NCI-H128 (cell line): ENCODE results near the gene GJB5.
A peak's percentile ranks its signal among the peaks of the same experiment; 100 is the strongest.
"Not testable (repeated sequence)": the region's sequence is repeated elsewhere in the genome, so short reads cannot be mapped to it uniquely, and the experiment has no call there.

ENCODE experiments used
- DNase-seq: peaks from one replicate; lab custom pipeline; 2025; ENCODE audit not compliant: unreplicated experiment; lab: John Stamatoyannopoulos, UW

GJB5 gene

DNA sequence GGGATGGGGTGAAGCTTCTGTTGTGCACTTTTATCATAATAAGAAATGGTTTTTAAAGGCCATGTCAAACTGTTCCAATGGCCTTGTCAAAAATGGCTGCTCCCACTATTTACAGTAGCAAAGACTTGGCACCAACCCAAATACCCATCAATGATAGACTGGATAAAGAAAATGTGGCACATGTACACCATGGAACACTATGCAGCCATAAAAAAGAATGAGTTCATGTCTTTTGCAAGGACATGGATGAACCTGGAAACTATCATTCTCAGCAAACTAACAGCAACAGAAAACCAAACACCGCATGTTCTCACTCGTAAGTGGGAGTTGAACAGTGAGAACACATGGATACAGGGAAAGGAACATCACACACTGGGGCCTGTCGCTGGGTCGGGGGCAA is 18.3 kb downstream of the GJB5 start:
- DNase-seq: not testable (repeated sequence)

DNA sequence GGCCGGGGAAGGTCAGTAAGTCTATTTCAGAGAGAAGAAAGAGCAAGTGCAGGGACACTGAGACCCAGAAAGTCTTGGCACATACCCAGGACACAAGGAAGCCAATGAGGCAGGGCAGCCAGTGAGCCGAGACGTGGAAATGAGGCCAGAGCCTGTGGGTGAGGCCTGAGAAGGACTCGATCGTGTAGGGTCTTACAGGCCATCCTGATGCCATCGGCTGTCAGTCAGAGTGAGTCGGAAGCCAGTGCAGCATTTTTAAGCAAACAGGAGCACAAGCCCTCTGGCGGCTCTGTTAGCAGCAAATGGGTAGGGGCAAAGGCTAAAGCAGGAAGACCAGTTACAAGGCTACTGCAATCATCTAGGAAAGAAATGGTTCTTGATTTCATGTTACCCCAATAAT is 20.1 kb downstream of the GJB5 start:
- DNase-seq: no peak

DNA sequence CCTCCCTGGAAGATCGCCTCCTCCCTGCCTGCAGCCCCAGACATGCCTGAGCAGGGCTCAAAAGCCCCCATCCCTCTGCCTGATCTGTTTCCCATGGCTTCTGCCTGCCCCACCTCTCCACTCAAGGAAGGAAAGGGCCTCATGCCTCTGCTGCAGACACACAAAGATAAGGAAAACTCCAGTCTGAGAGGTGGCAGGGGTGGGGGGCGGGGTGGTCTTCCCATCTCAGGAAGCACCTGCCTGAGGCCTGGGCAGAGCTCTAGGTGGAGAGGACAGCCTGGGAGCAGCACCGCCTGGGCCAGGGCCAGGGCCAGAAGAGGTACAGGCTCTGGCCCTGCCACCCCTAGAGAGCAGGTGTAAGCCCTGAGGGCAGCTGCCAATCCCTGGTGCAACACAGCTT is 22.1 kb downstream of the GJB5 start:
- DNase-seq: no peak

DNA sequence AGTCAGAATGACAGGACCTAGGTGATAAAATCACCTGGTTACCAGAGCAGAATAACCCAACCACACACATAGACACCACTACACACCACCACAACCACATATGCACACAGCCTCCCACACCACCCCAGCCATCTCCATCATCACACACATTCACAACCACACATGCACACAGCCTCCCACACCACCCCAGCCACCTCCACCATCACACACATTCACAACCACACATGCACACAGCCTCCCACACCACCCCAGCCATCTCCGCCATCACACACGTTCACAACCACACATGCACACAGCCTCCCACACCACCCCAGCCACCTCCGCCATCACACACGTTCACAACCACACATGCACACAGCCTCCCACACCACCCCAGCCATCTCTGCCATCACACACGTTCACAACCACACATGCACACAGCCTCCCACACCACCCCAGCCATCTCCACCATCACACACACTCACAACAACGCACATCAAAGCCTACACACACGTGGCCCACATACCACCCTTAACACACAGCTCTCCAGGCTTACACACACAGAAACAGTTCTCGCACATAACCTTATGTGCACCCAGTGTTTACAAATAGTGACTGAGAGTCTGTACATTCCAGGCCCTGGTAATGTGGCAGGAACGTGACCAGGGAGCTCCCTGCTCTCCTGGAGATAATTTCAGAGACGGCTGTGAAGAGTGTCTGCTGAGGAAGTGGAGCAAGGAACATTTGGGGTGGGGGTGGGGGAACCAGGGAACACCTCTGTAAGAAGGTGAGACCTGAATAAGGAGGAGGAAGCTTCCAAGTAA is 22.9 kb downstream of the GJB5 start:
- no peak for DNase-seq

DNA sequence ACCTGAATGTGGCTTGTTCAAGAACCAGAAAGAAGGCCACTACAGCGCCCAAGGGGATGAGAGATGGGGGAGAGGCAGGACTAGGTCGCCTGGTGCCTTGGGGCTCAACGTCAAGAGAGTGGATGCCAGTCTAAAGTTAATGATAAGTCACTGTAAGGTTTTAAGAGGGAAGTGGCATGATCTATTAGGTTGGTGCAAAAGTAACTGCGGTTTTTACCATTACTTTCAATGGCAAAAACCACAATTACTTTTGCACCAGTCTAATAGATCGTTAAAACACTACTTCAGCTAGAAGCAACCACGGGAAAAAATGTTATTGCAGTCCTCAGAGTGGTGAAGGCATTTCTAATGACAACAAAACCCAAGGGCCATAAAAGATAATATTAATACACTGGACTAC is 23.5 kb downstream of the GJB5 start:
- DNase-seq: no peak

DNA sequence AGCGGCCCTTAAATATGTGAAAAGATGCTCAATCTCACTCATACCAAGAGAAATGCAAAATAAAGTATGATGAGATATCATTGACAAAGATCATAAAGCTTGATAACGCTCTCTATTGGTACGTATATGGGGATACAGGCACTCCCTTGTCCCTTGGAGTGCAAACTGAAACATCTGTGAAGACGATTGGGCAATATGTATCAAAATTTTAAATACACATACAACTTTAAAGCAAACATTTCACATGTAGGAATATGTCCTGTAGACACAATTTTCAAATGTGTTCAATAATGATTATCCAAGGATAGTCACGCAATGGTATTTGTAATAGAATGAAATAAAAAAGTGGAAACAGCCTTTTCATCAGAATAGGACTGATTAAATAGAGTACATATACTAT is 24.2 kb downstream of the GJB5 start:
- DNase-seq: no peak

DNA sequence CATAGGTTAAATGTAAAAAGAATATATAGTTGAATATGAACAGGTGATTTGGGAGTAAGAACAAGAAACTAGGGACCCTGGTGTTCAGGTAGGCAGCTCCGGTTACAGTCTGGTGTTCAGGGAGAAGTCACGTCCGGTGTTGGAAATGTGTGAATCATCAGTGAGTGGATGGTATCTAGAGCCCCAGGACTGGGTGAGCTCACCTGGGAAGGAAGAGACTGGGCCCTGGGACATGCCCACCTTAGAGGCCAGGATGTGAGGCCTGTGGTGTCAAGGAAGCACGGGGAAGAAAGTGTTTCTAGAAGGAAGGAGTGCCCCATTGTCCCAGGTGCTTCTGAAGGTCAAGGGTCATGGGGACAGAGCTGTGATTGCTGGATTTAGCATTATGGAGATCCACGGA is 24.7 kb downstream of the GJB5 start:
- no peak for DNase-seq

DNA sequence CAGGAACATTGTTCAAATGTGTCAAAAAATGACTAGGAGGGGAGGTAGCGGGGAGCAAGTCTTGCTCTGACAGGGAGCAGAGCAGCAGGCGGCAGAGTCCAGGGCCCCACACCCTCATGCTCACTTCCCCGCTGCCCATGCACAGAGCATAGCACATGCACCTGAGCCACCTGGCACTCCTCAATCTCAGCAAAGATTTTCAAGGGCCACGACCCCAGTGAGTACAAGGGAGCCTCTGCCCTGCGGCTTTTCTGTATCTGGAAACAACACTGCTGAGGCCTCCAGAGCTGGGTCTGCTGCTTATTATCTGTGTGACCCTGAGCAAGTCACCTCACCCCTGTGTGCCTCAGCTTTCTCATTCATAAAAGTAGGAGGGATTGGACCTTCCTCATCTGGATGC is 25.1 kb downstream of the GJB5 start:
- no peak for DNase-seq

DNA sequence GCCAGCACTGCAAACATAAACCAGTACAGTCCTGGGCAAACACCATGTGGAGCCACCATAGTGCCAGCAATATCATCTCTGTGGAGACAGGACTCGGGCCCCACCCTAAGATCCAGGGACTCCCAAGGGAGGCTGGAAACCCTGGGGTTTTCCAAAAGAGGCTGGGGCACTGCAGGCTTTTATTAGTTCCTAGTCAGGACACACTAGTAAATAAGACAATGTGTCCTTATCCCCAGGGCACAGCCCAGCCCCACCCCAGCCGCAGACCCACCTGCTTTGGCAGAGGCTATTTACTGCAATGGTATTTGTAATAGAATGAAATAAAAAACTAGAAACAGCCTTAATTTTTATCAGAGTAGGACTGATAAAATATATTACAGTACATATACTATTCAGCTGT is 25.7 kb downstream of the GJB5 start:
- DNase-seq: no peak

DNA sequence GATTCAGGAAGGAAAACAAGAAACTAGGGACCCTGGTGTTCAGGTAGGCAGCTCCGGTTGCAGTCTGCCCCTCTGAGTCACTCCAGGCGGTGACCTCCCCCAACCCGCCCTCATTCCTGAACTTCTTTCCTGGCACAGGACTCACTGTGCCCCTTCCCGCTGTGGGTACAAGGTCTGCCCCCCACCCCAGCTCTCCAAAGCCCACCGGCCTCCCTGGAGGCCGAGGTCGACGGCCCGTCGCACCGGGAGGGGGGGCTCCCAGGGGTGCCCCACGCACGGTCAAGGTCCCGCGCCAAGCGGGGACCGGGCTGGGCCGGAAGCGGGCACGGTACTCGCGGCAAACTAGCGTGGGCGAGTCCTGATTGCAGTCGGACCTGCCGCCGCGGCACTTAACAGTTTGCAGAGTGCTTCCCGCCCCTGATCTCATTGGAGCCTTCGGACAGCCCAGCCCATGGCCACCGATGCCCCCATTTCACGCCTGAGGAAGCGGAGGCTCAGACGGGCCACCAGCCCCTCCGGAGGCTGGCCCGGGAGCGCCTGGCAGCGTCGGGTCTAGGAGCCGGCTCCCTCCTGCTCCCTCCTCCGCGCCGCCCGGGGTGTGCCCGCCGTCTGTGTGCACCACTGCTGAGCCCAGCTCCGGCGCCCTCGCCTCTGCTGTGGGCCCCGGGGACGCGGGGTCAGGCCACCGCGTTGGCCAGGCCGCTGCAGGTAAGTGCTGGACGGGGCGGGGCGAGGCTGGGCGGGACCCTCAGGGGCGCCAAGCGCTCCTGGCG is 26.4 kb downstream of the GJB5 start, which contains the start of gene GJB3:
Gene GJB3, plus strand, starts transcription at position 144 of the 773 bp plus-strand sequence. CDS start 3,549 bp downstream, outside the sequence.
- no peak for DNase-seq

DNA sequence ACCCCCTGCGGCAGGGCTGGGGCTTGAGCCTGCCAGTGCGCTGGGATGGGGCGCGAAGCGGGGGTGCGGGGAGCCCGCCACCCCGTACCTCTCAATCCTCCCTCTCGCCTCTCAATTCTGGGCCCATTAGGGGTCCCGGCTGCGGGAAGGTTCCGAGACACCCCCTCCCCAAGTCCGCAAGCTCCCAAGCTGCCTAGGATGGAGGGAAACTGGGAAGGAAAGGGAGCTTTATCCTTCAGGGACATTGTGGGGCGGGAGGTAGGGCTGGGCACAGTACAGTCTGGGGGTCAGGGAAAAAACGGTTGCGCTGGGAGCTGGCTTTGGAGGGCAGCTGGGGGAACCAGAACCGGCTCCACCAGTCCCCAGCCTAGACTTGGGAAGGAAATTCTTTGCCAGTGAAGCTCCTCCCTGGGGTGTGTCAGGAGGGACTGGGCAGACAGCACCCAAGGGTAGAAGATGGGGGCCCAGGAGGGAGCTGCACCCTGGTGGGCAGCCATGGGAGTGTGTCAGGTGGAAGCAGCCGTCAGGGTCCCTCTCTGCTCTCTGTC is 27.1 kb downstream of the GJB5 start:
- DNase-seq: no peak

DNA sequence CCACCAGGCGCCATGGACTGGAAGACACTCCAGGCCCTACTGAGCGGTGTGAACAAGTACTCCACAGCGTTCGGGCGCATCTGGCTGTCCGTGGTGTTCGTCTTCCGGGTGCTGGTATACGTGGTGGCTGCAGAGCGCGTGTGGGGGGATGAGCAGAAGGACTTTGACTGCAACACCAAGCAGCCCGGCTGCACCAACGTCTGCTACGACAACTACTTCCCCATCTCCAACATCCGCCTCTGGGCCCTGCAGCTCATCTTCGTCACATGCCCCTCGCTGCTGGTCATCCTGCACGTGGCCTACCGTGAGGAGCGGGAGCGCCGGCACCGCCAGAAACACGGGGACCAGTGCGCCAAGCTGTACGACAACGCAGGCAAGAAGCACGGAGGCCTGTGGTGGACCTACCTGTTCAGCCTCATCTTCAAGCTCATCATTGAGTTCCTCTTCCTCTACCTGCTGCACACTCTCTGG is 29.9 kb downstream of the GJB5 start:
- DNase-seq: no peak

DNA sequence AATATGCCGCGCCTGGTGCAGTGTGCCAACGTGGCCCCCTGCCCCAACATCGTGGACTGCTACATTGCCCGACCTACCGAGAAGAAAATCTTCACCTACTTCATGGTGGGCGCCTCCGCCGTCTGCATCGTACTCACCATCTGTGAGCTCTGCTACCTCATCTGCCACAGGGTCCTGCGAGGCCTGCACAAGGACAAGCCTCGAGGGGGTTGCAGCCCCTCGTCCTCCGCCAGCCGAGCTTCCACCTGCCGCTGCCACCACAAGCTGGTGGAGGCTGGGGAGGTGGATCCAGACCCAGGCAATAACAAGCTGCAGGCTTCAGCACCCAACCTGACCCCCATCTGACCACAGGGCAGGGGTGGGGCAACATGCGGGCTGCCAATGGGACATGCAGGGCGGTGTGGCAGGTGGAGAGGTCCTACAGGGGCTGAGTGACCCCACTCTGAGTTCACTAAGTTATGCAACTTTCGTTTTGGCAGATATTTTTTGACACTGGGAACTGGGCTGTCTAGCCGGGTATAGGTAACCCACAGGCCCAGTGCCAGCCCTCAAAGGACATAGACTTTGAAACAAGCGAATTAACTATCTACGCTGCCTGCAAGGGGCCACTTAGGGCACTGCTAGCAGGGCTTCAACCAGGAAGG is 30.5 kb downstream of the GJB5 start:
- no peak for DNase-seq

DNA sequence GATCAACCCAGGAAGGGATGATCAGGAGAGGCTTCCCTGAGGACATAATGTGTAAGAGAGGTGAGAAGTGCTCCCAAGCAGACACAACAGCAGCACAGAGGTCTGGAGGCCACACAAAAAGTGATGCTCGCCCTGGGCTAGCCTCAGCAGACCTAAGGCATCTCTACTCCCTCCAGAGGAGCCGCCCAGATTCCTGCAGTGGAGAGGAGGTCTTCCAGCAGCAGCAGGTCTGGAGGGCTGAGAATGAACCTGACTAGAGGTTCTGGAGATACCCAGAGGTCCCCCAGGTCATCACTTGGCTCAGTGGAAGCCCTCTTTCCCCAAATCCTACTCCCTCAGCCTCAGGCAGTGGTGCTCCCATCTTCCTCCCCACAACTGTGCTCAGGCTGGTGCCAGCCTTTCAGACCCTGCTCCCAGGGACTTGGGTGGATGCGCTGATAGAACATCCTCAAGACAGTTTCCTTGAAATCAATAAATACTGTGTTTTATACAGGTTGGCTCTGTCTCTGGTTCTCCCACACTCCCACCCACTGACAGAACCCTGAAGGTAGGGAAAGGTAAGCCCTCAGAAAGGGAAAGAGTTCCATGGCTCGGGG is 31.1 kb downstream of the GJB5 start:
- DNase-seq: no peak

DNA sequence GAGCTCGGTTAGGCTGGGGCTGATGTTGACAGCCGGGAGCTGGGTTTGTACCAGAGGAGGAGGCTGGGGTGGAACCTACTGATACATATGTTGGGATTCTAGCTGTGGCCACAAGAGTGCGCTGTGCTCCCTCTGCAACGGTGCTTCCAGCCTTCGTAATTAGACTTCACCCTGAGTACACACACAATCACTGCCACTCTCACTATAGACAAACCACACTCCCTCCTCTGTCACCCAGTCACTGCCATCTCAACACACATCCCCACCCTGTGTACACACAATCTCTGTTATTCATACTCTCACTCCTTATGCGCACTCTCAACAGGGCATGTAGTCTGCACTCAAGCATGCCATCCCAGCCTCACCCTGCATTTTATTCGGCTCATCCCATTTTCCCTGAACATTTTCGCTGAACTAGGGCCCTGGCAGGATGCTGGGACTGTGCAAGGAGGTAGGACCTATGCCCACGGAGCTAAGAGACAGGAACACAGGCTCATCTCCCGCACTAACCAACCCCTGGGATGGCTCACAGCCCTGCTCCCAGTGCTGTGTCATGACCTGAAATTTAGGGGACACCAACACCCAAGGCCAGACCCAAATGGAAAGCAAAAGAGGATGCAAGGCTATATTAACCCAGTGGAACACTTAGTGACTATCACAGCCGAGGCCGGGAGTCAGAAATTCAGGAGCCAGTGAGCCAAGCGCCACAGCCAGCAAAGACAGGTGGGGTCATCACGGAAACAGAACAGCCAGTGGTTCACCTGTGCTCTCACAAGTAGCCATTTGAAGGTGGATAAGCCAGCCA is 31.9 kb downstream of the GJB5 start:
- peak; percentile 61 for DNase-seq

DNA sequence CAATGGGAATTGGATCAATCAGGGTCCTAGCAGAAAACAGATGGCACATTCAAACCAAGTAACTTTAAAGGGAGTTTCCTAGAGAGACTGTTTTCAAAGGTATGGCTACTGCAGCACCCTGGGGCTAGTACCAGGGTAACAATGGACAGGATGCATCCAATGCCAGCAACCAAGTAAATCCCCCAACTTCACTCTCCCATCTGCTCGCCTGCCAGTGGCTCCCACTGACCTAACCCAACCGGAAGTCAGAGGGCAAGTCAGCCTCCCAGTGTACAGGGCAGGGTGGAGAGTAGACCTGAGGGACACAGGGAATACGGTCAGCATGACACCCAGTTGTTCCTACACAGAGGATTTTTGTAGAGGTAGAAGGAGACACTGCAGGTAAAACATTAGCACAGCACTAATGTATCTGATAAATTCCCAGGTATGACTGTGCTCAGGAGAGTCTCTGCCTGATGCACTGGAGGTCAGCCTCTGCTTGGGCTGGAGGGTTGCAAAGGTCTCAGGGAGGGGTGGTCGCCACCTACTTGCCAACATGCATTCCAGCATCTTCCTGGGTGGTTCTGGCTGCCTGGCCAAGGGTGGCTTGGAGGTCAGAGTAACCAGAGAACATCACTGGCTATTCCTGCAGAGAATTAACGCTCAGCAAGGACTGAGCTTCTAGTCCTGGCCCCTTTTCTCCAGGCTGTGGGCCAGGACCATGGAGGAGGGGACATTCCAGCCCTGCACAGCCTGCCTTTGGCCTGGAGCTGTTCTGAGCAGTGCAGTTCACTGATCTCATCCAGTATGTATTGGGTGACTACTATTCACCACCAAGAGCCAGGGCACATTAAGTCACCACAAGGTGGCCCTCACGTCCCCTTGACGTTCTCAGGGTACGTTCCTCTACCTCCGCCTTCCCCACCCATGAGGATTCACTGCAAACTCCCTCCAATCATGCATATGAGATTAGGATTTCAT is 32.9 kb downstream of the GJB5 start:
- DNase-seq: no peak

DNA sequence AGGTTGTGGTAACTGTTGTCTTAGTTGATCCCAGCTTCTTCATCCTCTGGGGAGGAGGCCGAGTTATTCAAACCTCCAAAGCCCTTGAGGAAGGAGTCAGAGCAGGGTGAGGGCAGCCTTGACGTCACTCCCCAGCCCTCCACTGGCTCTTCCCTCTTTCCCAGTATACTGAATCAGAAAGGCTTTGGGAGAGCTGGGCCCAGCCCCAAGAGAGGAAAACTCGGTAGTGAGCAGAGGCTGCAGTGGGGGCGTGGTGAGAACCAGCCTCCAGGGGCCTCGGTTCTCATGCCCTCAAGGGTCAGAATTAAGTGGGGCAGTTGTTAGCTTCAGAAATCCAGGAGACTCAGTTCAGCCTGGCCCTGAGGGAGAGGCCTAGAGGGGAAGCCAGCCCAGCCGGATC is 36.1 kb downstream of the GJB5 start:
- no peak for DNase-seq

DNA sequence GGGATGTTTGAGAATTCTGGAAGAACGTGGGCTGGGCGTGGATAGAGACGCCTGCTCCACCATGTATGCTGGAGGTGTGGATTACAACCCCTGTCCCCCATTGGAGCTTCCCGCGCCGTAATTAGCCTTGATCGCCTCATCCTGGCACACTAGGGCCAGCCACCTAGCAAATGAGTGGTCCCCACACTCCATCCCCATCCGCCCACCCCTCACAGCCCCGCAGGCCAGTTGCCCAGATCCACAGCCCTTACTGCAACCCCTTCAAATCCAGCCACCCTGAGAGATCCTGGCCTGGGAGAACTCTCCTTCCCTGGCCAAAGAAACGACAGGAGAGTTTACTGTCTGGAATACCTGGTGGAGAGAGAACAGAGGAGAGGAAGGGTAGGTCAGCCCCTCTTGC is 37.6 kb downstream of the GJB5 start:
- no peak for DNase-seq
